ENCODE measurements around the gene ARRDC2.
A peak's percentile ranks its signal among the peaks of the same experiment; 100 is the strongest.
"Not testable (repeated sequence)": the region's sequence is repeated elsewhere in the genome, so short reads cannot be mapped to it uniquely, and the experiment has no call there.

Gene ARRDC2

DNA sequence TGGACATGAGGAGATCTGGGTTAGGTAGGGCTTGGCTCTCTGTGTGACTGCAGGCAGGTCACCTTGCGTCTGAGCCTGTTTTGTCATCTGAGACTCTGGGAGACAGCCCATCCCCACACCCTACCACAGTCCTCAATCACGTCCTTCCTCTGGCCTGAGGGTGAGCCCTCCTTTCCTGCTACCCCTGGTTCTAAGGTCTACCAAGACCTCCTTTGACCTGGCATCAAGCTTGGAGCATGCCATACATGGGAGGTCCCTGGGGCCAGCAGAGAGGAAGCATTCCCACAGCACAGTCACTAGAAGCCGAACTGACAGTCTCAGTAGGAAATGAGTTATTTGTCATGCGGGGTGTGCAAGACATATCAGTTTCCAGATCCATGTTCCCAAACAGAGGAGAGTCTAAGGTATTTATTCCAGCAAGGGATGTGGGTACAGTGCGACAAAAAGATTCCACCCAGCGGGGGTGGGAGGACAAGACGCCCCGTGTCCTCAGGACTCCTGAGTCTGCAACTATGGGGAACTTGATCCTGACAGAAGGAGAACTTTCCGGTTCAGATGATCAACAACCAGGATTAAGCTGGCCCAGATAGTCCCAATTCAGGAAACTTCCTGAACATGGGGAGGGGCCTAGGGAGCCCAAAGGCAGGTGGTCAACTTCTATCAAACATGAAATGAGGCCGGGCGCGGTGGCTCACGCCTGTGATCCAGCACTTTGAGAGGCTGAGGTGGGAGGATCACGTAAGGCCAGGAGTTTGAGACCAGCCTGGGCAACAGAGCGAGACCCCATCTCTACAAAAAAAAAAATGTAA is 9.5 kb downstream of the ARRDC2 start:
- DNase-seq: no peak

DNA sequence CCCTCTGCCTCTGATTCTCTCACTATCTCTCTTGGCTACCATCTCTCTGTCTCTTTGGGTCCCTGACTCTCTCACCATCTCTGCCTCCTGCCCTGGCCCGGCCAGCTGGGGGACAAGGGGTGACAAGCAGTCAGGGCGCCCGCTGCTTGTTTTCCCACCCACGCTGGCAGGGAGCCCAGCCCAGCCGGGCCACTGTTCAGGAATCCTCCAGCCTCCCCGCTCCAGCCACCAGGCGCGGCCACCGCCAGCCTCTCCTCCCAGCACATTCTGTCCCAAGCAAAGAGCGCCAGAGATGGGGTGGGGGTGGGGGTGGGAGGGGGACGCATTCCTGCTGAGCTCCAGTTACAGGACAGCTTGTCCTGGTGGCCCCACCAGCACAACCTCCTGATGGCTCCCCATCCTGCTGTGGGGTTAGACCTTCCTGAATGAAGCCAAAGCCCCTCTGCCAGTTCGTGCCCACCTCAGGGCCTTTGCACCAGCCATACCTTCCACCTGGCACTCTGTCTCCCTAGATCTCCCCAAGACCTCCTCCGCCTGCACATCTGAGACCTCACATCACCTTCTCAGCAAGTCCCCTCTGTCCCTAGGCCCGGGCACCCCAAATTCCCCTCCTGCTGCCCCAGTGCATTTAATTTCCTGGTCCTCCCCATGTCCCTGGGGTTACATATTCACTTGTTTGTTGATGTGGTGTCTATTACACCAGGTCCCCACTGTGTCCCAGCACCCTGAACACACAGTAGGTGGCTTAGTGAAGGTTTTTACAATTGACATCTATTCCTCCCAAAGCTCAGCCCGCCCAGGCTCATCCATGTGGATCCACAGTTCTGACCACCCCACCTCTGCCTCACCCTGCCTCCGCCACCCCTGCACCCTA is 12.5 kb downstream of the ARRDC2 start:
- DNase-seq: no peak

DNA sequence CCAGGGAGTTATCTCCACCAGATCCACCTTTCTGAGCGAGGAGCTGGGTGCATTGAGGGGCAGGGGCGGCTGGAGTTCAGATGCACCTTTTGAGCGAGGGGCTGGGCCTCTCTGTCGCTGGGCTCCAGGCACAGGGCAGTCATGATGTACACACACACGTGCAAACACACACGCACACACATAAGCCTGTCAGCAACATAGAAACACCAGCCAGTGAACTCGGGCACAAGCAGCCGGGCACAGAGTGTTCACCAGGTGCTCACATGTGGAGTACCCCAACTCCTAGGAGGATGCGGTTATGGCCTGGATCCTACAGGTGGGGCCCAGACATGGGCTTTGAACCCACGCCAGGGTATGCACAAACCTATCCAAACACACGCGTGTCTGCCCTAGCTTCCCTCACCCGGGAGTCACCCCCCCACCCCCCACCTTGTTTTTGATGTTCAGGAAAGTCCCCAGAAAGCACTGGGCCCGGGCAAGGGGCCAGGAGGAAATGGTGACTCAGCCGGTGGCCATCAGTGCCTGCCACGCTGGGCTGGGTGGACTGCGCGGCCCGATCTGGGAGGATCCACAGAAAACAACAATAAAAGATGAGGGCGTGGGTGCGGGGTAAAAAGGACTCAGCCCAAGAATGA is 13.3 kb downstream of the ARRDC2 start:
- DNase-seq: peak; percentile 56

DNA sequence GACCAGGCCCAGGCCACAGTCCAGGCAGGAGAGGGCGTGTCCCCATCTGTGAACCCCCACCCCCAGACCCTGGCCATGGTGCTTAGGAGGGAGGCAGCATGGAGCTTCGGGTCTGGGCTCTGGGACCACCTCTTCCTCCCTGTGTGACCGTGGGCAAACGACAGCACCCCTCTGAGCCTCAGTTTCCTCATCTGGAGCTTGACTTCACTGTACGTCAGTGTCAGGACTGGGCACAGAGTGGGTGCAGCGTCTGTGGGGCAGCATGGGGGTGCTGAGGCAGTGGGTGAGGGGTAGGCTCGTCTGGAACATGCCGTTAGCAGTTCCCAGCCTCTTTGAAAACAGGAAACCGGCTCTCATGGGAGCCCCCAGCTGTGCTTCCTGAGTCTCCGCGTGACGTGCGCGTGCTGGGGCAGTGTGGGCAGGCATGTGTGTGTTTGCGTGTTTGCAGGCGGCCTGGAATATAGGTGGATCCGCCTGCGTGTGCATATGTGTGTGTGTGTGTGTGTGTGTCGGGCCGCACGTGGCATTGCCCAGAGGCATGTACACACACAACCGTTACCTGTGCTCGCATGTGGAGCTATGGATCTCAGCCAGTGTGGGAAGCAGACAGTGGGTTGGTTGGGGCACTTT is 15.8 kb downstream of the ARRDC2 start:
- DNase-seq: peak; percentile 38

DNA sequence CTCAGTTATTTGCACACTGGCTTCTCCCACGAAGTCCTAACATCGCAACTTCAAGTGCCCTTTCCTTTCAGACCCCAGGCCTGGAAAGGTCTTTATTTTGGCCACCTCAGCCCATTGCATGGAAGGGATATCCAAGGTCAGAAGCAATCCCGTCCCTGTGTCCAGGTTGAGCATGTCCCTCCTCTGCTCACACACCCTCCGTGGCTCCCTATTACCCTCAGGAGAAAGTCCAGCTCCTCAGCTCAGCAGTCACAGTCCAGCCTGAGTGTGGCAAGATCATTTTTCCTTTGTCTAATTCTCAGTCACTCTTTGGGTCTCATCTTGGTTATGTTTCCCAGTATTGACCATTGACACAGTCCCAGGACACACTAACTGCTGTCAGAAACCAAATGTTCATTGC is 19.2 kb downstream of the ARRDC2 start:
- no peak for DNase-seq

DNA sequence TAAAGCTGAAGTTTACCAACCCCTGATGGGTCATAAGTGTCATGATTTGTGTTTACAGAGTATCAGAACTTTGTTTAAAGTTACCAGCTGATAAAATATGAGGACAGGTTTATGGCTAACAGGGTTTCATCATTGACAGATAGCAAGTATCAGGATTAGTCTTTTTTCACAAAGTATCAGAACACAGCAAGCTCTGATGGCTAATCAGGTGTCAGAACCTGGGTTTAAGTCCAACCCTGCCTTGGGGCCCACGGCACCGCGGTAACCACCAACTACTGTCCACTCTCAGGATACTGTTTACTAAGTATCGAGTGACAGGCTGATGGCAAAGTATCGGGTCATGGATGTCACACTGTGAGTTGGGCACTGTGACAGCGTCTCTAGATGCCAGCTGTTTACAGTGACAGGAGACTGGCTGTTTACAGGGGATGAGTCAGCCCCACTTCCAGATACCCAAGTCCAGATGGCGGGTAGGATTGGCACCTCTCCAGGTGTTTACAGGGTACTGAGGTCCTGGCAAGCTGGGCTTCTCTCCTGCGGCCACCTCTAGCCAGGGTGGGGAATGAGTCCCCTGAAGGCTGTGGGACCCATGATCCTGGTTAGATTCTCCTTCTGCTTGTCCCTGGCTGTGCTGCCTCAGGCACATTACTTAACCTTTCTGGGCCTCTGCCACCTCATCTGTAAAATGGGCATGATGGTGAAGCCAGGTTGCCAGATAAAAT is 21.8 kb downstream of the ARRDC2 start:
- no peak for DNase-seq

DNA sequence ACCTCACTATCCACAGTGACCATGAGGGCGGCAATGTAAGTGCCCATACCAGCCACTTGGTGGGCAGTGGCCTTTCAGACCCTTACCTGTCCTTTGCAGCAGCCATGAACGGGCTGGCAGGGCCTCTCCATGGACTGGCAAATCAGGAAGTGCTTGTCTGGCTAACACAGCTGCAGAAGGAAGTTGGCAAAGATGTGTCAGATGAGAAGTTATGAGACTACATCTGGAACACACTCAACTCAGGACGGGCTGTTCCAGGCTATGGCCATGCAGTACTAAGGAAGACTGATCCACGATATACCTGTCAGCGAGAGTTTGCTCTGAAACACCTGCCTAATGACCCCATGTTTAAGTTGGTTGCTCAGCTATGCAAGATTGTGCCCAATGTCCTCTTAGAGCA is 23.4 kb downstream of the ARRDC2 start:
- DNase-seq: not testable (repeated sequence)

DNA sequence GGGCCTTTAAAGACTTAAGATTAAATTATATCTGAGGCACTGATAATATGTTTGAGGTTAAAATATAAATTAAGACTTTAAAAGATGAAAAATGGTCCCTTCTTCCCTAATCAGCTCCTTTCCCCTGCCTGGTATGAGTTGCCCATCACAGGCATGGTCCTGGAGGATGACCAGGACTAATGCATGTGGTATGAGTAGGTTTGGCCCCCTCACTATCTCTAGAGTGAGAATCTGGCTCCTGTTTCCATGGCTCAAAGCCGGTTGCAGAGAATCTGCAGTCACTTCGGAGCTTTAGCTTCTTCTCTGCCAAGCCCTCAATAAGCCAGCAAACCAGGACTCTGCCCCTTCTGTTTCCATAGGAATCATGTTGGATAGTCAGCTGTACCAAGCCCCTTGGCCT is 24.1 kb downstream of the ARRDC2 start:
- DNase-seq: not testable (repeated sequence)

DNA sequence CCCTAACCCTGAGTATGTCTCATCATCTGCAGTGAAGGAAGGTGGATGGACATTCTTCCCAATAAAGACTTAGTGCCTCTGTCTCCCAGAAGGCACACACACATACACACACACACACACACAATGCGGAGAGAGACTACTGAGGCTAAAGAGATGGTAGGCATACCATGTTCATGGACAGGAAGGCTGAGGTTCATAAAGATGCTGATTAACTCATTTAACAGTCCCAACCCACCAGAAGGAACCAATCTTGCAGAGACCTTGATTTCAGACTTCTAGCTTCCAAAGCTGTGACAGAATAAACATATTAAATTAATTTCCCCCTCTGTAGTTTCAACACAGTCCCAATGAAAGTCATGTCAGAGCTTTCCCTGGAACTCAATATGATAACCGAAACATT is 33.1 kb downstream of the ARRDC2 start:
- DNase-seq: no peak

DNA sequence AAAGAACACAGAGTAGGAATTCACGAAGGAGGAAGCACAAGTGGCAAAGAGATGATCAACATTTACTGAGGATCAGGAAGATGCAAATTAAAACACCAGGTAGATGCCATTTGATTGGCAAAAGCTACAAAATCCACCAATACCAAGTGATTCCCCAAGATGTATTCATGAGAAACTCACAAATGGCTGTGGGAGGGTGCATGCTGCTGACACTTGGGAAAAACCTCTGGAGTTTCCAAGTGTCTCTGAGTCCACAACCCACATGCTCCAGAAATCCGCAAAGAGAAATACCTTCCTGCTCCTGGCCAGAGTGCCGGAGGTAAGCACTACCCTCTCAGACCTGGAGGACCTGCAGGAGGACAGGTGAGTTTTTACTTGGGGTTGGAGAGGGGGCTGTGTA is 35.7 kb downstream of the ARRDC2 start:
- DNase-seq: no peak

DNA sequence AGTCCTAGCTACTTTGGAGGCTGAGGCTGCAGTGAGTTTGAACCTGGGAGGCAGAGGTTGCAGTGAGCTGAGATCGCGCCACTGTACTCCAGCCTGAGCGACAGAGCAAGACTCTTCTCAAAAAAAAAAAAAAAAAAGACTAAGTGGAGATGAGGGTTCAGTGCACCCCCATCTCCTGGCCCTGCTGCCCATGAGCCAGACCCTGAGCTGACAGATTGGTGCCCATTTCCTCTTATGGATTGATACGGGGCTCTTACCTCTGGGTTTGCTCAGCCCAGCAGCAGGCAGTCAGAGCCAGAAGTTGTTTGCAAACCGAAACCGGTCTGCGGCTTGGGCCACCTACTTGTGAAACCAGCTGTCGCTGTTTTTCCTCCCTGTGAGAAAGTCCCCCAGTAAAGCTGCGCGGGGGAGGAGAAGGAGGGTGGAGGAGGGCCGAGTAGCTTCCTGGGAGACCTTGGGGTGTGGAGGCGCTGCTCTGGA is 36.9 kb downstream of the ARRDC2 start:
- DNase-seq: peak; percentile 77

DNA sequence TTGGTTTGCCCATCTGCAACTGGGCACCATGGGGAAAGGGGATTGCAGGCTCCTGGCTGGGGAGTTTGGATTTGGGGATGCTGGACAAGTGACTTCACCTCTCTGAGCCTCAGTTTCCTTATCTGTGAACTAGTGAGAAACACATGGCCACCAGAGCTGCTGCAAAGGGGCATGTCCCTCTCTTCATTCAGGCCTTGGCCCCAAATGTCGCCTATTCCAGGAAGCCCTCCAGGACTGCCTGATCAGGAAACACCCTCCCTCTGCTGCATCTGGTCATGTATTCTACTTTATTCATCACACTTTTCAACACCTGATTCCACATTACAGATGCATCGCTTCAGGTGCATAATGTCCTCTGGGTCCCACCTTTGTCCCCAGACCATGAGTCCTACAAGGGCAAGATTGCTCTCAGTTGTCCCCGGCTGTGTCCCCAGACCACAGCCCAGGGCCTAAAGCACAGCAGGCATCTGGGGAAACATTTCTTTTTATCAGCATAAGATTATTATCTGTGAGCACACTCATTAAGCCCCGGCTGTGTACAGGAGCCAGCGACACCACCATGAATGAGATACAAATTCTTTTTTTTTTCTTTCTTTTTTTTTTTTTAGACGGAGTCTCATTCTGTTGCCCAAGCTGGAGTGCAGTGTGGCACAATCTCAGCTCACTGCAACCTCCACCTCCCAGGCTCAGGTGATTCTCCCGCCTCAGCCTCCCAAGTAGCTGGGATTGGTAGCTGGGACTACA is 37.5 kb downstream of the ARRDC2 start:
- DNase-seq: no peak

DNA sequence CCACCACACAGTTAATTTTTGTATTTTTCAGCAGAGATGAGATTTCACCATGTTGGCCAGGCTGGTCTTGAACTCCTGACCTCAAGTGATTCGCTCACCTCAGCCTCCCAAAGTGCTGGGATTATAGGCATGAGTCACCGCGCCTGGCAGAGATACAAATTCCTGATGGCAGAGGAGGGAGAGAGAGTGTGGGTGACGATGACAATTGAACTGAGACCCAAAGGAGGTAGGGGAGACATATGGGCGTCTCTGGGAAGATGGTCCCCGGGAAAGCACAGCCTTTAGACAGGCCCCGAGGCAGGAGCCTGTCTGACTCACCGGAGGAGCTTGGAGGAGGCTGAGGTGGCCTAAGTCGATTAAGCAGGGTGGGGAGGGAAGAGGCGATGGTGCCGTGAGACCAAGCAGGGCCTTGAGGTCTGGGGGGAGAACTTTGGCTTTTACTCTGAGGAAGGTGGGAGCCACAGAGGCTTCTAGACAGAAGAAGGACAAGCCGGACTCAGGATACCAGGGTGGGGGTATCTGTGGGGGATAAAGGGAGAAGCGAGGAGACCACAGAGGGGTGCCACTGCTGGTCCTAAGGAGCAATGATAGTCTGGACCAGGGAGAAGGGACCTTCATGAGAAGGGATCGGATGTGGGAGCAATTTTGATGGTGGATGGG is 38.2 kb downstream of the ARRDC2 start:
- no peak for DNase-seq

DNA sequence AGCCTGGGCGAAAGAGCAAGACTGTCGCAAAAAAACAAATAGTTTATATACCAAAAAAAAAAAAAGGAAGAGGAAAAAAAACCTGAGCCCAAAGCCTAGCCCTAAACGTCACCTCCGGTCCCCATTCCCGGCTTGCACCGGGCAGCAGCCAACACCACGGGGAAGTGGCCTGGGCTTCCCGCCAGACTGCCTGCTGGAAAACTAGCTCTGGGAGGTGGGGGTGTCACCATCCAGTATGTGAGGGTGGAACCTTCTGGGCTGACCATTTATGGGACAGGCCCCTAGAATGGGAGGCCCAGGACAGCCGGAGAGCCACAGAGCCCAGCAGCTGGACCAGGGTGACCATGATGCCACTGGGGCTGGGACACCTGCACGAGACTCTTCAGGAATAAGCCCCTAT is 41.4 kb downstream of the ARRDC2 start:
- no peak for DNase-seq

DNA sequence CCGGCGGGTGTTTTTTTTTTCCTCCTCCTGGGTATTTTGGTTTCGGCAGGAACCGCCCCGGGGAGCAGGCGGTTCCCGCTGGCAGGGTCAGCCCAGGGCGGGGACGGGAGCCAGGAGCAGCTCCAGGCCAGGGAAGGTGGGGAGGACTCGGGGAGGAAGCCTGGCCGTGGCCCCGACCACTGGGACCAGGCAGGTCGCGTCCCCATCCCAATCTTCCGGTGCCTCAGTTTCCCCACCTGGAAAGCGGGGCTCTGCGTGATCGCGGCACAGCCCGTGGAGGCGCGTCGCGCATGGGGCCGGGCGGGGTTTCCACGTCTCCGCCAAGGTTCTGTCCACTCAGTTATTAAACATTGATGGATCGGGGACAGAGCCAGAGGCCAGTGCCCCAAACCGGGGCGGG is 43.9 kb downstream of the ARRDC2 start:
- DNase-seq: no peak

DNA sequence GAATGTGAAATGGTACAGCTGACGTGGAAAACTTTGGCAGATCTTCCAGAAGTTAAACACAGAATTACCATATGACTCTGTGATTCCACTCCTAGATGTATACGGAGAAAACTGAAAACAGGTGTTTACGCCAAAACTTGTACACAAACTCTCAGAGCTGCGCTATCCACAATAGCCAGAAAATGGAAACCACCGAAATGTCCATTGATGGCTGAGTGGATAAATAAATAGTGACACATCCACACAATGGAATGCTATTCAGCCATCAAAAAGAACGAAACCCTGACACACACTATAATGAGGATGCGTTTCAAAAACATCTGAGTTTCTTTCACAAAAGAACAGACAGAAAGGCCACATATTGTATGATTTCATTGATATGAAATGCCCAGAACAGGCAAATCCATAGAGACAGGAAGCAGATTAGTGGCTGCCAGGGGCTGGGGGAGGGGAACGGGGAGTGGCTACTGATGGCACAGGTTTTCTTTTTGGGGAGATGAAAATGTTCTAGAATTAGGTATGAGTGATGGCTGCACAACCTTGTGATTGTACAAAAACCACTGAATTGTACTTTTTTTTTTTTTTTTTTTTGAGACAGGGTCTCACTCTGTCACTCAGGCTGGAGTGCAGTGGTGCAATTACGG is 45.7 kb downstream of the ARRDC2 start:
- DNase-seq: no peak

DNA sequence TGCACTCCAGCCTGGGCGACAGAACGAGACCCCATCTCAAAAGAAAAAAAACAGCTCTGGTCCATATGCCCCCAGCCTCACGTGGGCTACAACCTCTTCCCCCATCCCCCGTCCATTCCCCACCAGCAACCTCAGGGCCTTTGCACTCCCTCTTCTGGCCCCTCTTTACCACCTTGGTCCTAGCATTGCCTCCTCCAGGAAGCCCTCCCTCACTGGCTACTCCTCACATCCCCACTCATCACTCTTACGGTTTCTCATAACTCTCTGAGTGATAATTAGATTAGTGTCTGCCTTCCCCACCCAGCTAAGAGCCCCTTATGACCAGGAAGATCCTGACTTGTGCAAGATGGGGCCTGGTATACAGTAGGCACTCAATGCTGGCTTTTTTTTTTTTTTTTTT is 48.0 kb downstream of the ARRDC2 start:
- DNase-seq: no peak

DNA sequence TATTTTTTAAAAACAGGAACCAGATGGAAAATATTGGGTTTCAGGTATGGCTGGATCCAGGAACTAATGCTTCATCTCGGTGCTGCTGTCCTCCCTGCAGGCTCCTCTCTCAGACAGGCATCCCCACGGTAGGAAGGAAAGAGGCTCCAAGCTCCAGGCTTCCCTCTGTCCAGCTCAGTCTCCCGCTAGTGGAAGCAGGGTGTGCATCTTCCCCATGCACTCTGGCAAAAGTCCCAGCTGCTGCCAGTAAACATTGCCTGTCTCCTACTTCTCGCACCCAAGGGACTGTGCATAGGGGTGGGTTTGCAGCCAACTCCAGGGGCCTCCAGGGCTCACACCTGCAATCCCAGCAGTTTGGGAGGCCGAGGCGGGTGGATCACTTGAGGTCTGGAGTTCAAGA is 49.6 kb downstream of the ARRDC2 start:
- no peak for DNase-seq

DNA sequence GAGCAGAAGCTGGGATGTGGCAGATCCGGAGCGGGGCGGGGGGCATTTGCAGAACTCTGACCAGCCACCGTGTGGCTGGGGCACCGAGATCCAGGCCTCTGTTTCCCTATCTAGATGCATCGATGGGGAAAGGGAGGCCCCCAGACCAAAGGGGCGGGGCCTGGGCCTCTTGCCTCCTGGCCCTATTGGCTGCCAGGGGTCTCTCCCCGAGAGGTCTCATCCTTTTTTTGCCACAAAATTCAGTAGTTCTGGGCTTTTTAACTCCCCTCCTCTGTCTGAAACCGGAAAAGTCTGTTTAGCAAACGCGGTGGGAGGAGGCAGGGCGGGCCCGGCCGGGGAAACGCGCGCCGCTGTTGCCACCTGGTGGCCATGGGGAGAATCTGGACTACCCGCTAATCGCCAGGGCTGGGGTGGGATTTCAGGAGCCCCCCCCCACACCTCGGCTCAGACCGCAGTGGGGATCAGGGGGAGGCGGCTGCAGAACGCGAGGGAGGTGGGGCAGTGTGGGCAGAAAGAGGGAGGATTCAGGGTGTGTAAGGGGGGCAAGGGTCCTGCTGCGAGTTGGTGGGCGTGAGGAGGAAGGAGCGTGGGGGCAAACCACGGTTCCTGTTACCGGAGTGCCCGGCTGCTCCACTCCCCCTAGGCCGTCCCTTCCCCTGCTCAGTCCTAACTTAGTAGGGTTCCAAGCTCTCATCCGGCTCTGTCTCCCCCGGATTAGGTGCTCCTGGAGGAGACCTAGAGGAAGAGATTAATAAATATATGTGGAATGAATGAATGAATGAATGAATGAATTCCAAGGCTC is 50.4 kb downstream of the ARRDC2 start:
- peak; percentile 78 for DNase-seq

DNA sequence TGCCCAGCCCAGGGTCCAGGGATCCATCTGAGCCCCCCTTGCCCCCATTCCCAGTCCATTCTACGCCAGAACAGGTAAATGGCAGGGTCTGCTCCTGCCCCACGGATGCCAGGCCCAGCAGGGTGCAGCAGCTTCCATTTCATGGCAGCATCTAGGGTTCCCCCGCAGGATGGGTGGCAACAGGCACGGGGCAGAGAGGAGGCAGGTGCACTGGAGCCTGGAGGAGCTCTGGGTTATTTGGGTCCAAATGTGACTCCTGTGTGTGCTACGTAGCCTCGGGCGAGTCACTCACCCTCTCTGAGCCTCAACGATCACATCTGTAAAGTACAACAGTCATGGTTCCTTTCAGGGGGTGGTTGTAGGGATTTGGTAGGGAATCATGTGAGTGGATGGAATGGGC is 51.3 kb downstream of the ARRDC2 start:
- no peak for DNase-seq
